Suppressor macrophage (primary cell): Measurements from ENCODE around the gene NLRC5.

Experiments used
- DNase-seq, 4 experiments: peaks; one replicate each; pipeline ENCODE4 v3.0.0-alpha.2; 2020 to 2022
- total RNA-seq, 17 experiments: gene quantifications; one replicate each; lab custom pipeline; 2026; ENCODE audit warnings: mixed read lengths in 6 of 17, inconsistent platforms in 3 of 17; lab: John Stamatoyannopoulos, UW

The NLRC5 gene, protein sequence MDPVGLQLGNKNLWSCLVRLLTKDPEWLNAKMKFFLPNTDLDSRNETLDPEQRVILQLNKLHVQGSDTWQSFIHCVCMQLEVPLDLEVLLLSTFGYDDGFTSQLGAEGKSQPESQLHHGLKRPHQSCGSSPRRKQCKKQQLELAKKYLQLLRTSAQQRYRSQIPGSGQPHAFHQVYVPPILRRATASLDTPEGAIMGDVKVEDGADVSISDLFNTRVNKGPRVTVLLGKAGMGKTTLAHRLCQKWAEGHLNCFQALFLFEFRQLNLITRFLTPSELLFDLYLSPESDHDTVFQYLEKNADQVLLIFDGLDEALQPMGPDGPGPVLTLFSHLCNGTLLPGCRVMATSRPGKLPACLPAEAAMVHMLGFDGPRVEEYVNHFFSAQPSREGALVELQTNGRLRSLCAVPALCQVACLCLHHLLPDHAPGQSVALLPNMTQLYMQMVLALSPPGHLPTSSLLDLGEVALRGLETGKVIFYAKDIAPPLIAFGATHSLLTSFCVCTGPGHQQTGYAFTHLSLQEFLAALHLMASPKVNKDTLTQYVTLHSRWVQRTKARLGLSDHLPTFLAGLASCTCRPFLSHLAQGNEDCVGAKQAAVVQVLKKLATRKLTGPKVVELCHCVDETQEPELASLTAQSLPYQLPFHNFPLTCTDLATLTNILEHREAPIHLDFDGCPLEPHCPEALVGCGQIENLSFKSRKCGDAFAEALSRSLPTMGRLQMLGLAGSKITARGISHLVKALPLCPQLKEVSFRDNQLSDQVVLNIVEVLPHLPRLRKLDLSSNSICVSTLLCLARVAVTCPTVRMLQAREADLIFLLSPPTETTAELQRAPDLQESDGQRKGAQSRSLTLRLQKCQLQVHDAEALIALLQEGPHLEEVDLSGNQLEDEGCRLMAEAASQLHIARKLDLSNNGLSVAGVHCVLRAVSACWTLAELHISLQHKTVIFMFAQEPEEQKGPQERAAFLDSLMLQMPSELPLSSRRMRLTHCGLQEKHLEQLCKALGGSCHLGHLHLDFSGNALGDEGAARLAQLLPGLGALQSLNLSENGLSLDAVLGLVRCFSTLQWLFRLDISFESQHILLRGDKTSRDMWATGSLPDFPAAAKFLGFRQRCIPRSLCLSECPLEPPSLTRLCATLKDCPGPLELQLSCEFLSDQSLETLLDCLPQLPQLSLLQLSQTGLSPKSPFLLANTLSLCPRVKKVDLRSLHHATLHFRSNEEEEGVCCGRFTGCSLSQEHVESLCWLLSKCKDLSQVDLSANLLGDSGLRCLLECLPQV (N-terminal part only)
- total RNA-seq: 34.0 to 357 (median 47.7) reads per million in 17 experiments

DNA sequence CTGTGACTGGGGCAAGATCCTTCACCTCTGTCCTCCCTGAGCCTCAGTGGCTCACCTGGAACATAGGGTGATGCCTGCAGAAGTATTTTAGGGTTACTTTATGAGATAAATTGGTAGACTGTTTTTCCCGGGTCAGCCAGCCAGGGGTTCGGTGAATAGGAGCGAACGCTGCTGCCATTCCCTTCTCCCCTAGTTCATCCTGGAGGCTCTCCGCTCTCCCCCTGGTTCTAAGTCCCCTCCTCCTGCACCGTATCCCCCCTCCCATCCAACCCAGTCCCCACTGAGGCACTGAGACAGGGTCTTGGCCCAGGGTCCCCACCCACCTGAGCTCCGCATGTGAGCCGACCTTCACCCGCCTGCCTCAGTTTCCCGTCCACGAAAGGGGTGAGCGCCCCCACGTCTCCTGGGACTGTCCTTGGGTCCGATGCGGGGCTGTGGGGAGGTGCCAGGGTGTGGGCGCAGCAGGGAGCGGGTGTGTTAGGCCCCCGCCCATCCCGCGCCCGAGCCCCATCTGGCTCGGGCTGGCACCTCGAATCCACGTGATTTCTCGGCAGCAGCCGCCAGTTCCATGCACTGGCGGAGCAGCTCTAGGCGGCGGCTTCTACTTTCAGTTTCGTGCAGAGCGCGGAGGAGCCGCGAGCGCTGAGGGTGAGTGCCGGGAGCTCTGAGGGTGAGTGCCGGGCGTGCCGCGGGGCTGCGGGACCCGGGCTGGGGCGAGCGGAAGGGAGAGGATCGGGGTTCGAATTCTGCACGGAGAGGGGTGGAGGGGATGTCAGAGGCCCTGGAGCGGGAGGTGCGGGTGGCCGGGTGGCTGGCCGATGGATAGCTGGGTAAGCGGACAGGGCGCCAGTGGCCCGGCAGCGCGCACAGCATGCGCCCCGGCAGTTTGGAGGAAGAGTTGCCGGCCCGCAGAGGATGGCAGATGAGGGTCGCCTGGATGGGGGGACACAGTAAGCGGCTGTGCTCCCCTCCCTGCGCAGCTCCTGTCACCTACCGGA lies at the start of gene NLRC5:
Gene NLRC5 (plus strand): TSS at position 610 of the 998 bp plus-strand sequence. CDS start 31,156 bp downstream, outside the sequence.
- DNase-seq: peak; percentile 83 to 93 (median 91)

DNA sequence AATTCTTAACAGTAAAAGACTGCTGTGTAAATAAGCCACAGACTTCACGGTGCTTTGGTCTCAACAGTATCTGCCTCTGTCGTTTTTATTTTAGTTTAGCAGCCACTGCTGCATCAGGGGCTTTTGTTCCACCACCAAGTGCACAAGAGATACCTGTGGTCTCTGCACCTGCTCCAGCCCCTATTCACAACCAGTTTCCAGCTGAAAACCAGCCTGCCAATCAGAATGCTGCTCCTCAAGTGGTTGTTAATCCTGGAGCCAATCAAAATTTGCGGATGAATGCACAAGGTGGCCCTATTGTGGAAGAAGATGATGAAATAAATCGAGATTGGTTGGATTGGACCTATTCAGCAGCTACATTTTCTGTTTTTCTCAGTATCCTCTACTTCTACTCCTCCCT lies 49.6 kb upstream of the NLRC5 start:
- no peak for DNase-seq

DNA sequence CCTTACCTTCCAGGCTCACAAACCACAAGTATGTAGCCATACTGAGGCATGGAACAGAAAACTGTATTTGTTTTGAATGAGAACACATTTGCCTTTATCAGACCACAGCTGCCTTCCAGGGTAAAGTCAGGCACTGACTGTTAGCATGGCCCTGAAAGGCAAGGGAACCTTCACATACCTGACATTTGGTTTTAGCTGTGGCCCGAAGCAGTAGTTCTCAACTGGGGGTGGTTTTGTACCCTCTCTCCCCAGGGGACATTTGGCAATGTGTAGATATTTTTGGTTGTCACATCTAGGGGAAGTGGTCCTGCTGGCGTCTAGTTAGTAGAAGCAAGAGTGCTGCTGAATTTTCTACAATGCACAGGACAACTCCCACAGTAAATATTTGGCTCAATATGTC lies 48.3 kb upstream of the NLRC5 start:
- no peak for DNase-seq

DNA sequence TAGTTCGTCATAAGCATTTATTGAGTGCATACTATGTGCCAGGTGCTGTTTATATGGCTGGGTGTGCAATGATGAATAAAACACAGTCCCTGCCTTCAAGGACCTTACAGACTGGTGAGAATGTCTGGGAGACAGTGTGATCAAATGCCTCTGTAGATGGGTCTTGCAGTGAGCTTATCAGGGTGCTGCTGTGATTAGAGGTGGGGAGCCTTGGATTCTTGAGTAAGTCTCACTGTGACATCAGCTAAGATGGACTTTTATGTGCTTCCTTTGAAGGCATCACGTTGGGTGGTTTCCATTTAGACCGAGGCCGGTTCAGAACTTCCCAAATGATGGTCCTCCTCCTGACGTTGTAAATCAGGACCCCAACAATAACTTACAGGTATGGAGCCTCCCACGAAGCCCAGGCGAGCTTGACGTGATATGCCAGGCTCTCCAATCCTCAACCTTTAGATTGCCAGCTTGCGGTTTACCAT lies 47.5 kb upstream of the NLRC5 start:
- no peak for DNase-seq

DNA sequence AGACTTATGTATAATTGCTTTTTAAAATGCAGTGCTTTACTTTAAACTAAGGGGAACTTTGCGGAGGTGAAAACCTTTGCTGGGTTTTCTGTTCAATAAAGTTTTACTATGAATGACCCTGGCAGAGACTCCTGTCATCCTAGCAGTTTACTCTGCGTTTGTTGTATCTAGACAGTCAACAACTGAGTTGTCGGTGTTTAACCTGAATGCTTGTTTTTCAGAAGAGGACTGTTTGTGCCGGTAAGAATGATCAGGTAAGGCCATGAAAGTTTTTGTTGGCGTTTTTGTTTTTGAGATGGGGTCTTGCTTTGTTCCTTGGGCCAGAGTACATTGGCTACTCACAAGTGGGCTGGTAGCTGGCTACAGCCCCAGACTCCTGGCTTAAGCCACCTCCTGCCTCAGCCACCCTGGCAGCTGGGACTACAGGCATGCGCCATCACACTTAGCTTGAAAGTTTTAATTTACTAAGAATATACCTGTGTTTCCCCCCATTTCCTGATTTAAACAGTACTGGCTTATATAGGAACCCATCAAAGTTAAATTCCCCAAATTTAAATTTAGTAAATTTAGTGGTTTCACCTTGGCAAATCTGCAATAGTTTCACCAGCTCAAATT lies 45.5 kb upstream of the NLRC5 start:
- DNase-seq: no peak

DNA sequence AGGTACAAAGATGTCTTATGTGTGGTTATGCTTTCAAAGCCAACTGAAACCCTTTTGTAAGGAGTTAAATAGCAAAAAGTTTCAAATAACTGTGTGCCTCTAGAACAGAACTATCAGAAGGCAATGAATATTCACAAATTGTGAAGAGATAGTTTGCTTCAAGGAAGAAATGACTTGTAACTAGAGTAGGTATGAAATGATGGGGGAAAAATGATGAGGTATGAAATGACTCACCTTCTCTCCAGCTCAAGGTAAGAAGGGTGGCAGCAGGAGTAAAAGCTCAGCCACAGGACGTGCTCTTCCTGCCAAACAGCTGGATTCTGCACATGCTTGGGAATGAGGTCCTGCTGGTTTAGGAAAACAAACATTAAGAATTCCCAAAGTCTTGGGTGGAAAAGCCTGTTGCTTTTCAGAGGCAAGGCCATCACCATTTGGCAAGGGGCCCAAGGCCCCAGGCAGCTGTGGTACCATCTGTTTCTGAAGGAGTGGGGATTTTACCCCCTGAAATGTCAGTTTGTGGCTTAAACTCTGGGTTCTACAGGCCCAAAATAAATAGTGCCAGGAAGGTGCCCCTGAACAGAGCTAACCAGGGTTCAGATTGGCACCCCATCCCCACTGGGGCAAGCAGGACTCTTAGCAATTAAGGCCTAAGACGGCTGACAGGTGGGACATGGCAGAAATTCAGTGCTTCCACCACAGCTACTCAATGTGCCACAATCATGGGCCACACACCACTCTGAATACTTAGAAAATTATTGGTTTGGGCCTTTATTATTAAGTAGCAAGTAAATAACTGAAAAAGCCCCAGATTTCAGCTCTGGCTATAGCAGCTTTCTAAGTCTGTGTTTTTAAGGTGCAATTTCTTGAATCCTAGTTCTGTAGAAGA lies 44.2 kb upstream of the NLRC5 start:
- DNase-seq: no peak

DNA sequence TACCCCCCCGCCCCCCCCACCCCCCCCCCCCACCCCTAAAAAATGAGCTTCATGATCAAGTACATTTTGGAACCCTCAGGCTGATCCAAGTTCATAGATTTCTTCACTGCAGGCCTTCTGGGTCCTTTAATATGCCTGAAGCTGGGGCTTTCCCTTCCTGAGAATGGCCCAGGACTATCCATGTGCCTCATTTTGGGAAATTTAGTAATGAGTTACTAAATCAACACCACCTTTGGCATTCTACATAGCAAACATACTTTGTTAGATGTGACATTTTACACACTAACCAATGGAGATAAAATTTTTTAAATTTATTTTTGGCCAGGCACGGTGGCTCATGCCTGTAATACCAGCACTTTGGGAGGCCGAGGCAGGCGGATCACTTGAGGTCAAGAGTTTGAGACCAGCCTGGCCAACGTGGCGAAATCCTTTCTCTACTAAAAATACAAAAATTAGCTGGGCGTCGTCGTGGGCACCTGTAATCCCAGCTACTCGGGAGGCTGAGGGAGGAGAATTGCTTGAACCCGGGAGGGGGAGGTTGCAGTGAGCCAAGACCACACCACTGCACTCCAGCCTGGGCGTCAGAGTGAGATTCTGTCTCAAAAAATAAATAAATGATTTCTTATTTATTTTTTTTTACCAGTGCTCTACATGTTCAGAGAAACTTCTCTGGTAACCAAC lies 43.4 kb upstream of the NLRC5 start:
- no peak for DNase-seq

DNA sequence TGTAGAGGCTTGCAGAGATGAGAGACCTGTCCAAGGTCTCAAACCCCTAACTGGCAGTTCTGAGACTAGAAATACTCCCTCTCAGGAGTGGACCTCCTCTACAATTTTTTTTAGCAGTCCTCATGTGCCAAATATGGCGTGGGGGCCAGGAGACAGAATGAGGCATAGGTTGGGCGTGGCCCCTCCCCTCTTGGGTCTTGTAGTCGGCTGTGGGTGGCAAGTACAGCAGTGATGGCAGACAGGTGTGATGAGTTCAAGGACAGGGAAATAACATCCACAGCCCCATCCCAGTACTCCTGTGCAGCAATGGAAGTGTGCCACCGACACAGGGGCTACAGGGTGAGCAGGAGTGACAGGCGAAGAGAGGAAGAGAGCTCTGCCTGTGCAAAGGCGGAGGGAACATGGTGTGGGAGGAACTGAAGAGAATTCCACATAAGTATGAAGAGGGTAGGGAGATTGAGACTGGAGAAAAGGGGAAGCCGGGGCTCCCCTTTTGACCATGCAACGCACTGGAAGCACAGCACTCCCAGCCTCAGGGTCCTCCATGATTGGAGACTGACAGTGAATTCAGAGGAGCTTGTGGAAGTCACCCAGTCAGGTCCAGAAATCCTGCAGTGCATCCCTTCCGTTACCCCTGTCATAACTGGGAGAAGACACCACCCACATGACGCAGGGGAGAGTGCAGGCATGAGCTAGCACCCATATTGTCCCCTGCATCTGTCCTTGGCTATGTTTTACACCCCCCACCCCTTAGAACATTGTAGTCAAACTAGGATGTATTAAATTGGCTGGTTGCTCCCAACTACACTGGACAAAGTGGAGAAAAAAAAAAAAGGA lies 42.4 kb upstream of the NLRC5 start:
- peak in 3 of 4 experiments; percentile 53 to 61 (median 55) for DNase-seq

DNA sequence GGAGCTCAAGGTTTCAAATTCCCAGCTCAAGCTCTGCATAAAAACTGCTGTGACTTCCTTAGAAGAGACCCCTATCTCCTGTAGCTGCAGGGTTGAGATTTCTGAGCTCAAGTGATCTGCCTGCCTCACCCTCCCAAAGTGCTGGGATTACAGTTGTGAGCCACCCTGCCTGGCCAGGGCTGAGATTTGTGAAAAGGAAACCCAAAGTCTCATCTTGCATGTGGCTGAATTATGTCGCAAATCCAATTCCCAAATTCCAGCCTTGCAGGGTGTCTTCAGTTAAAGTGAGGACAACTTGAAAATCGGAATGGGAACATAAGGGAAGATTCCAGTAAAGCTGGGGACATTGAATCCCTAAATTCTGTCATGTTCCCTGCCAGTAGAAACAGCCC lies 41.8 kb upstream of the NLRC5 start:
- no peak for DNase-seq

DNA sequence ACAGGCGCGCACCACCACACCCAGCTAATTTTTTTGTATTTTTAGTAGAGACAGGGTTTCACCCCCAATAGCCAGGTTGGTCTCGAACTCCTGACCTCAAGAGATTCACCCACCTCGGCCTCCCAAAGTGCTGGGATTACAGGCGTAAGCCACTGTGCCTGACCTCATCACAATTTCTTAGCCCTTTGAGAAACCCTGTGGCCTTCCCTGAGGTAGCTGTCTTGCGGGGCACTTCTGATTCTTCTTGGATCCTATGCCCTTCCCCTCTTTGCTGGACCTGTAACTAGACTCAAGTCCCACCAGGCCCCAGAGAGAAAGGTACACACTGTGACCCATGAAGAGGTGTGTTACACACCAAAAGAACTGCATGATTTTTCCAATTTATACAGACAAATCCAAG lies 41.1 kb upstream of the NLRC5 start:
- no peak for DNase-seq

DNA sequence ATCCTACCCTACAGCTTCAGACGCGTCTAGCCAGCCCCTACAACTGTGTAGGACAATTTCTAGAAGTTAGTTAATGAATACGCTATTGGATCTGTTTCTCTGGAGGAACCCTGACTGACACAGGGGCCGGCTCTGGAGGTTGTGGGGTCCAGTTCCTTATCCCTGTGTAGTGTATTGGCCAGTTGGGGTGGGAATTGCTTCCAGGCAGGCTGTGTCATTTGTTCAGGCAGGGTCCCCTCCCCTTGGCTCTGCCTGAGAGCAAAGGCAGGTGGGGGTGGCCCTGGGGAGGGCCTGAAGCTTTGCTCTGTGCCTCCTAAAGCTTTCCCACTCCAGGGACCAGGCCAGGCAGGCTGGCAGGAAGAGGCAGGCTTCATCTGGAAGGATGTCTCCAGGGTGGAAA lies 39.3 kb upstream of the NLRC5 start:
- no peak for DNase-seq

DNA sequence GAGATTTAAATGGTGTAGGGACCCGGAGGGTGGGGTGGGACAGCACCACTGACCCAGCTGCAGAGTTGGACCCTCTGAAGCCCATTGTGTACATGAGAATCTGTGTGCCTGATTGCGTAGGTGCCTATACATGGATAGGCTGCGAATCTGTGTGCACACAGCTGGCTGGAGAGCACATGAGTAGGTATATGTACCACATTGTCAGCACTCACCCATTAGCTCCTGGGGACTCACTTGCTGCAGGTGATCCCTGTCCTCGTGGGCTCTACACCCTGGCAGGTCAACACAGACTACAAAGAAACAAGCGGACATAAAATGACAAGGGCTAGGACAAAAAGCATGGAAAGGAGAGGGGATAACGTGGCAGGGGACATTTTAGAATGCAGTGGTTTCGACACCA lies 38.9 kb upstream of the NLRC5 start:
- no peak for DNase-seq

DNA sequence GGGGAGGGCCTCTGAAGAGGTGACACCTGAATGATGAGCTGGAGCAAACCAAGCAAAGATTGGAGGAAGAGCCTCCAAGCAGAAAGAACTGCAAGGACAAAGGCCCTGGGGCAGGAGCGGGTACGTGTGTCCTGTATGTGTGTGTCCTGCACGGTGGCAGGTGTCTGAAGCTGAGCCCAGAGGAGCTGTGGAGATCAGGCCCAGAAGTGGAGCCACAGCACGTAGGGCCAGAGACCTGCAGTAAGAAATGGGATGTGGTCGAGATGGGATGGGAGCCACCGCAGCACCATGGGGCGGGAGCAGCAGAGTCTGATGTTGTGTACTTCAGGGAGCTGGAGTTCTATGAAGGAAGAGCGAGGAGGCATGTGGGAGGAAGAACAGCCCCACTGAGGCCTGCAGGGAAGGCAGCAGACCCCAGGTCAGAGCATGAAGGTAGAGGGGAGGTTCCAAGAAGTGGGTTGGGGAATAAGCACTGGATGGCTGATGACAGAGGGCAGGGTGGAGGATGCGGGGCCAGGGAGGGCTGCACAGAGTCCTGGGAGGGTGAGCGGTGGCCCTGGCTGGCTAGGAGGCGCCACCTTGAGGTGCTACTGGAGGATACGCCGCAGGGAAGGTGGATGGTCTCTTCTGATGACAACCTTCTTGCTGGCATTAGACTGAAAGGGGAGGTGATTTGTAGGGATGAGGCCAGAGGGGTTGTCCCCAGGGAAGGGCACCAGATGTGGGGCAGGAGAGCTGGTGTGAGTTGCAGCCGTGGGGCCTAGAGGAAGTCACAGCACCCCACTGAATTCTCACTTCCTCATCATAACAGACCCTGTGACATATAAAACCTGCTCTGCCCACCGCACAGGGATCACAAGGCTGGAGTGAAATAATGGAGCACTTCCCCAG lies 38.2 kb upstream of the NLRC5 start:
- DNase-seq: peak; percentile 88 to 94 (median 92)

DNA sequence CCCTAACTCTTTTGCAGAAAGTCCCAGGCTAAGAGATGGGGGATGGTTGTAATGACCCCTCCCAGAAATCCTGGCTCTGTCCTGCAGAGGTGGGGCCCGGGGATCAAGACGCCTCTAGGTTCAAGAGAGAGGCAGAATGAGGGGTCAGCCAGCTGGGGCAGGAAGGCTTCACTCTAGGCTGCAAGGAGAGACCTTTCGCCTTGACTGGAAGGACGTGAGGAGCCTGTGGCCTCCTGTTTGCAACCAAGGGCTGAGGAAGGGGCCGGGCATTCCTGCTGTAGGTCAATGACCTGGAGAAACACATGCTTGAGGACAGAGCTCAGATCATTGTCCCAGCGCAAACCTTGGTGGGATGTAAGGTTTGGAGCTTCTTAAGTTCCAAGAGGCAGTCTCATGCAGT lies 36.4 kb upstream of the NLRC5 start:
- no peak for DNase-seq

DNA sequence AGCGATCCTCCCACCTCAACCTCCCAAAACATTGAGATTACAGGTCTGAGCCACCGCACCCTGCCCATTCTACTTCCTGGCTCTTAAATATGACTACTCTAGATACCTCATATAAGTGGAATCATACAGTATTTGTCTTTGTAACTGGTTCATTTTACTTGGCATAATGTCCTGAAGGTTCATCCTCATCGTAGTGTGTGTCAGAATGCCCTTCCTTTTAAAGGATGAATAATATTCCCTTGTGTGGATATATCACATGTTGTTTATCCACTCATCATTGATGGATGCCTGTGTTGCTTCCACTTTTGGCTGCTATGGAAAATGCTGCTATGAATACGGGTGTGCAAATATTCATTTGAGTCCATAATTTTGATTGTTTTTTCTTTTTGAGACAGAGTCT lies 33.3 kb upstream of the NLRC5 start:
- DNase-seq: no peak

DNA sequence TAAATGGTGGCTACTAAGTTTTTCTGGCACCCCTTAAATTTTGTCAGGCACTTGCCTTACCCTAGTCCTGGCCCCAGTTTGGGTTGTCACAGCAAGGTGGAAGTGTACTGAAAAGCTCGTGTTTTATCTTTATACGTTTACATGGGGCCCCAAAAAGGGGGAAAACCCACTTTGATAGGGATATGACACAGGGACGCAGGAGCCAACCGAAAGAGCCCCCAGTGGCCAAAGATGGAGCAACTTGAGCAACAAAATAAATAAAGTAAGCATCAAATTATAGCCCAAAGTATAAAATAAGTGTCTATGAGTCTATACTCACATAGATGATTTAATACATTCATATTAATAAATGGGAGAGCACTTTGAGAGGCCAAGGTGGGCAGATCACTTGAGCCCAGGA lies 32.6 kb upstream of the NLRC5 start:
- no peak for DNase-seq

DNA sequence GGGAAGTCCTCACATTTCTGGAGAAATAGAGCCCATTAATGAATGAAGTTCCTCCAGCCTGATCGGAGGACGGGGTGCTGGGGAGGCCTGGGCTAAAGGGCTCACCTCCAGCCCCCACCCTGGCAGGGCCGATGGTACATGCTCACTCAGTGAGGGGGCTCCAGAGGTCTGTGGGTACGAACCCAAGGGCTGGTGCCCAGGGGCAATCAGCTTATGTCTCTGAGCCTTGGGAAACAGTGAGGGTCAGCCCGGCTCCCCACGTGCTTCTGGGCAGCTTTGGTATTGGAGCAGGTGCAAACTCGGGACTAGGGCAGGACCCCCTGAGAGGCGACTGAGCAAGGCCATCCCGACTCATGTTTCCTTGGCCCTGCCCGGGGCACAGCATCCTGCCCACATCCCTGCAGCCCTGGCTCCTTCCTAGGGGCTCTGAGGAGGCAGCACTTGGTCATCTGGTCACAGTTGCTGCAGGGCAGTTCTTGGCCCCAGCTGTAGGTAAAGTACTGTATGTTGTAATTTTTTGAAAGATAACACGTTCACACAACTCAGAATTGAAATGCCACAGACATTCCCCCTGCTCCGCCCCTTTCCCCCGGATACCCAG lies 28.6 kb upstream of the NLRC5 start:
- DNase-seq: no peak
